ENCODE measurements around the gene MUC5B. TPM values are rescaled to one million over a fixed set of nuclear protein-coding genes. Genes with fewer than 3 reads are reported as not detected.

Gene MUC5B
- total RNA-seq, 1 donor from 2014 or later: not detected

DNA sequence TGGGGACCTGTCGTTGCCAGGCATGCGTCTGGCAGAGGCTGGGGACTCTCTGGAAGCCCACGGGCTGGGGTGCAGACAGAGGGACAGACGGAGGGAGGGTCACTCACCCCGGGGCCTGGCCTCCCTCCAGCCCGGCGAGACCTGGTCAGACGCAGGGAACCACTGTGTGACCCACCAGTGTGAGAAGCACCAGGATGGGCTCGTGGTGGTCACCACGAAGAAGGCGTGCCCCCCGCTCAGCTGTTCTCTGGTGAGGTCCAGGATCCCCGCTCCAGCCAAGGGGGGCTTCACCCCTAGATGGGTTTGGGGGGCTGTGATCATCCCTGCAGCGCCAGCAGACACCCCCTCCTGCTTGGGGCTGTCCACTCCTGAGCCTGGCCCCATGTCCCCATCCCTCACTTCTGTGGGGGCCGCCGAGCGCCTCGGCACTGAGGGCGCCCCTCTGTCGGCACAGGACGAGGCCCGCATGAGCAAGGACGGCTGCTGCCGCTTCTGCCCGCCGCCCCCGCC is 23.6 kb upstream of the MUC5B start:
- no peaks in the 10 kb centered on the region for H3K4me1 Mint-ChIP-seq (ENCODE audit: low read depth, unreplicated experiment)
- no peaks in the 10 kb centered on the region for H3K9me3 Mint-ChIP-seq (ENCODE audit: unreplicated experiment)
- peak; percentile 15 for DNase-seq
- no peak overlapping the region for H3K4me3 Mint-ChIP-seq (ENCODE audit: unreplicated experiment)
- H3K36me3 Mint-ChIP-seq (ENCODE audit: unreplicated experiment): no peaks in the 10 kb centered on the region
- TF ChIP-seq, protein P1, sequence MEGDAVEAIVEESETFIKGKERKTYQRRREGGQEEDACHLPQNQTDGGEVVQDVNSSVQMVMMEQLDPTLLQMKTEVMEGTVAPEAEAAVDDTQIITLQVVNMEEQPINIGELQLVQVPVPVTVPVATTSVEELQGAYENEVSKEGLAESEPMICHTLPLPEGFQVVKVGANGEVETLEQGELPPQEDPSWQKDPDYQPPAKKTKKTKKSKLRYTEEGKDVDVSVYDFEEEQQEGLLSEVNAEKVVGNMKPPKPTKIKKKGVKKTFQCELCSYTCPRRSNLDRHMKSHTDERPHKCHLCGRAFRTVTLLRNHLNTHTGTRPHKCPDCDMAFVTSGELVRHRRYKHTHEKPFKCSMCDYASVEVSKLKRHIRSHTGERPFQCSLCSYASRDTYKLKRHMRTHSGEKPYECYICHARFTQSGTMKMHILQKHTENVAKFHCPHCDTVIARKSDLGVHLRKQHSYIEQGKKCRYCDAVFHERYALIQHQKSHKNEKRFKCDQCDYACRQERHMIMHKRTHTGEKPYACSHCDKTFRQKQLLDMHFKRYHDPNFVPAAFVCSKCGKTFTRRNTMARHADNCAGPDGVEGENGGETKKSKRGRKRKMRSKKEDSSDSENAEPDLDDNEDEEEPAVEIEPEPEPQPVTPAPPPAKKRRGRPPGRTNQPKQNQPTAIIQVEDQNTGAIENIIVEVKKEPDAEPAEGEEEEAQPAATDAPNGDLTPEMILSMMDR (IDR thresholded peaks at IDR 0.05; ENCODE audit: partially characterized antibody, unreplicated experiment): no peak
- peaks cover 2% of the 10 kb centered on the region for H3K27me3 Mint-ChIP-seq (ENCODE audit: unreplicated experiment)
- H3K27ac Mint-ChIP-seq (ENCODE audit: unreplicated experiment): no peak overlapping the region

DNA sequence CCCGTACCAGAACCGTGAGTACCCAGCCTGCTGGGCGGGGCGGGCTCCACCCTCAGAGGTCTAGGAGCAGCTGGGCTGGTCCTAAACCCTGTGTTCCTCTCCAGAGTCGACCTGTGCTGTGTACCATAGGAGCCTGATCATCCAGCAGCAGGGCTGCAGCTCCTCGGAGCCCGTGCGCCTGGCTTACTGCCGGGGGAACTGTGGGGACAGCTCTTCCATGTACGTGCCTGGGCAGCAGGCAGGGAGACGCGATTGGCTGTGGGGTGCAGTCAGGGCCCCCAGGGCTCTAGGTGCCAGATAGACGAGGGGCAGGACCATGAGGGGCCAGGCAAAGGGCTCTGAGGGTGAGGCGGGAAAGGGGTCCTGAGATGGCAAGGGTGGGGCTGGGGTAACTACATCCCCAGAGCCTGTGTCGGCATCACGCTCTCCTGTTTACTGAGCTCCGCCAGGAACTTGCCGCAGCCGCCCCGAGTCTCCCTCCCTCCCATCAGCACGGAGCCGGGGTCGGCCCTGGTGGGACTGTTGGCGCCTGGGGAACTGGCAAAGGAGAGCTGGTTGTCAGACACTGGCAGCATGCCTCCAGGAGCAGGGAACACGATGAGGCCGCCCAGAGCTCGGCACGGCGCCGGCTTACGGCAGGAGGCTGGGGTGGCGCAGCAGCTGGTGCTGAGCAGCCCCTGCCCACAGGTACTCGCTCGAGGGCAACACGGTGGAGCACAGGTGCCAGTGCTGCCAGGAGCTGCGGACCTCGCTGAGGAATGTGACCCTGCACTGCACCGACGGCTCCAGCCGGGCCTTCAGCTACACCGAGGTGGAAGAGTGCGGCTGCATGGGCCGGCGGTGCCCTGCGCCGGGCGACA is 22.9 kb upstream of the MUC5B start:
- Mint-ChIP-seq H3K4me3 (ENCODE audit: unreplicated experiment) (no peak overlapping the region), H3K4me1 (ENCODE audit: low read depth, unreplicated experiment) (no peaks in the 10 kb centered on the region), H3K27ac (ENCODE audit: unreplicated experiment) (no peak overlapping the region), H3K9me3 (ENCODE audit: unreplicated experiment) (no peaks in the 10 kb centered on the region), H3K27me3 (ENCODE audit: unreplicated experiment) (peaks cover 2% of the 10 kb centered on the region), H3K36me3 (ENCODE audit: unreplicated experiment) (no peaks in the 10 kb centered on the region)
- peak; percentile 17 for DNase-seq
- TF ChIP-seq, protein P1 (IDR thresholded peaks at IDR 0.05; ENCODE audit: partially characterized antibody, unreplicated experiment): no peak

DNA sequence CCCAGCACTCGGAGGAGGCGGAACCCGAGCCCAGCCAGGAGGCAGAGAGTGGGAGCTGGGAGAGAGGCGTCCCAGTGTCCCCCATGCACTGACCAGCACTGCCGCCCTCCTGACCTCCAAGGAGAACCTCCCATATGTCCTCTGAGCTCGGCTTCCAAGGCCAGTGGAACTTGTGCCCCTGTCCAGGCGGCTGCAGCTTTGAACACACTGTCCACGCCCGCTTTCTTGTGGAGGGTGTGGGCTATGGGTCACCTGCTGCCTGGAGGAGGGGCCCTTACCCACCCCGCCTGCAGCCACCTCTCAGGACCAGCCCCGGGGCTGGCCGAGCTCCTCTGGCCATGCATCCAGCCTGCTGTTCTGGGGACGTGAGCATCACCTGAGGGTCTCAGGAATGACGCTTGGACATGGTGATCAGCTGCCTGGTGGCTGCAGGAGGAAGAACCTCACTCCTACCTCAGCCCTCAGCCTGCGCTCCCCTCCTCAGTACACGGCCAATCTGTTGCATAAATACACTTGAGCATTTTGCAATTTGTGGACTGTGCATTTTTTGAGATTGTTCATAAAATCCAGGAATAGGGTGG is 22.2 kb upstream of the MUC5B start:
- peak; percentile 13 for DNase-seq
- no peaks in the 10 kb centered on the region for H3K4me1 Mint-ChIP-seq (ENCODE audit: low read depth, unreplicated experiment)
- H3K4me3 Mint-ChIP-seq (ENCODE audit: unreplicated experiment): no peak overlapping the region
- H3K27me3 Mint-ChIP-seq (ENCODE audit: unreplicated experiment): peaks cover 2% of the 10 kb centered on the region
- no peaks in the 10 kb centered on the region for H3K36me3 Mint-ChIP-seq (ENCODE audit: unreplicated experiment)
- peaks cover 2% of the 10 kb centered on the region for H3K9me3 Mint-ChIP-seq (ENCODE audit: unreplicated experiment)
- H3K27ac Mint-ChIP-seq (ENCODE audit: unreplicated experiment): no peak overlapping the region
- TF ChIP-seq, protein P1 (IDR thresholded peaks at IDR 0.05; ENCODE audit: partially characterized antibody, unreplicated experiment): no peak

DNA sequence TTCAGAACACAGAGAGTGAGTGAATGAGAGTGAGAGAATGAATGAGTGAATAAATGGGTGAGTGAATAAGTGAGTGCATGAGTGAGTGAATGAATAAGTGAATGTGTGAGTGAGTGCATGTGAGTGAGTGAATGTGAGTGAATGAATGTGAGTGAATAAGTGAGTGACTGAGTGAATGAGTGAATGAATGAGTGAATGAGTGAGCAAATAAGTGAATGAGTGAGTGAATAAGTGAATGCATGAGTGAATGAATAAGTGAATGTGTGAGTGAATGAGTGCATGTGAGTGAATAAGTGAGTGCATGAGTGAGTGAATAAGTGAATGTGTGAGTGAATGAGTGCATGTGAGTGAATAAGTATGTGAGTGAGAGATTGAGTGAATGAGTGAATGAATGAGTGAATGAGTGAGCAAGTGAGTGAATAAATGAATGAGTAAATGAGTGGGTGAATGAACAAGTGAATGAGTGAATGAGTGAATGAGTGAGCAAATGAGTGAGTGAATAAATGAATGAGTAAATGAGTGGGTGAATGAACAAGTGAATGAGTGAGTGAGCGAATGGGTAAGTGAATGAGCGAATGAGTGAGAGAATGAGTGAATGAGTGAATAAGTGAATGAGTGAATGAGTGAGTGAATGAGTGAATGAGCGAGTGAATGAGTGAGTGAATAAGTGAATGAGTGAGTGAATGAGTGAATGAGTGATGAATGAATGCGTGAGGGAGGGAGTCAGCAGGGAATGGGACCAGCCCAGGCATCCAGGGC is 21.3 kb upstream of the MUC5B start:
- no peak overlapping the region for H3K4me3 Mint-ChIP-seq (ENCODE audit: unreplicated experiment)
- TF ChIP-seq, protein P1 (IDR thresholded peaks at IDR 0.05; ENCODE audit: partially characterized antibody, unreplicated experiment): no peak
- H3K4me1 Mint-ChIP-seq (ENCODE audit: low read depth, unreplicated experiment): no peaks in the 10 kb centered on the region
- H3K27me3 Mint-ChIP-seq (ENCODE audit: unreplicated experiment): peaks cover 2% of the 10 kb centered on the region
- peaks cover 2% of the 10 kb centered on the region for H3K9me3 Mint-ChIP-seq (ENCODE audit: unreplicated experiment)
- H3K27ac Mint-ChIP-seq (ENCODE audit: unreplicated experiment): no peak overlapping the region
- no peak for DNase-seq
- H3K36me3 Mint-ChIP-seq (ENCODE audit: unreplicated experiment): no peaks in the 10 kb centered on the region
